ENCODE measurements around the gene ADARB2. TPM values are rescaled to one million over a fixed set of nuclear protein-coding genes. Genes with fewer than 3 reads are reported as not detected.

Gene ADARB2
- total and polyA plus RNA-seq, 7 donors = 0.05 to 0.39 (median 0.15) TPM; not detected in 2

GRCh38 chr10:1552881-1553670, 184.2 kb downstream of the ADARB2 start:
- Histone ChIP-seq H3K4me1 (no peaks in the 10 kb centered on the region), H3K27ac (no peak overlapping the region), H3K4me3 (no peak overlapping the region), H3K27me3 (ENCODE audit: insufficient read depth in 3 of 3, low read length in 2 of 3) (peaks cover 0 to 3% (median 0%) of the 10 kb centered on the region in 3 donors), H3K9me3 (no peaks in the 10 kb centered on the region), H3K36me3 (ENCODE audit: insufficient read depth in 1 of 2, low read depth in 1 of 2) (no peaks in the 10 kb centered on the region)
- TF ChIP-seq CTCF (IDR thresholded peaks at IDR 0.05) = no peak
- DNase-seq (no peak), ATAC-seq (no peak)
- WGBS, 3 donors = 42 to 53% (median 46%) methylated on average over 30 of the region's 30 CpGs
- intact Hi-C loops (cut with DNase I) = no loop called here

- no peak for TF ChIP-seq CTCF (IDR thresholded peaks at IDR 0.05)
- intact Hi-C loops (cut with DNase I) = no loop called here
- 25 to 39% (median 25%) methylated on average over 9 of the region's 9 CpGs for WGBS, 3 donors
- peaks cover 0 to 3% (median 0%) of the 10 kb centered on the region in 3 donors for H3K27me3 ChIP-seq (ENCODE audit: insufficient read depth in 3 of 3, low read length in 2 of 3)
- no peaks in the 10 kb centered on the region for H3K36me3 ChIP-seq (ENCODE audit: insufficient read depth in 1 of 2, low read depth in 1 of 2)
- no peak overlapping the region for H3K4me3 ChIP-seq
- H3K27ac ChIP-seq = no peak overlapping the region
- DNase-seq (no peak), ATAC-seq (no peak)
- no peaks in the 10 kb centered on the region for H3K4me1 ChIP-seq
- no peaks in the 10 kb centered on the region for H3K9me3 ChIP-seq
These were observed 184.9 kb downstream of the ADARB2 start for GRCh38 chr10:1552406-1552805.

- DNase-seq = no peak
- peaks cover 0 to 3% (median 0%) of the 10 kb centered on the region in 3 donors for H3K27me3 ChIP-seq (ENCODE audit: insufficient read depth in 3 of 3, low read length in 2 of 3)
- no peaks in the 10 kb centered on the region for H3K36me3 ChIP-seq (ENCODE audit: insufficient read depth in 1 of 2, low read depth in 1 of 2)
- TF ChIP-seq CTCF (IDR thresholded peaks at IDR 0.05) = no peak
- H3K27ac ChIP-seq = no peak overlapping the region
- ATAC-seq = no peak
- no peak overlapping the region for H3K4me3 ChIP-seq
- H3K9me3 ChIP-seq = no peaks in the 10 kb centered on the region
- 53 to 64% (median 54%) methylated on average over 18 of the region's 18 CpGs for WGBS, 3 donors
- intact Hi-C loops (cut with DNase I) = no loop called here
- H3K4me1 ChIP-seq = no peaks in the 10 kb centered on the region
These were observed 185.5 kb downstream of the ADARB2 start for GRCh38 chr10:1551636-1552338.

GRCh38 chr10:1550616-1551015, 186.7 kb downstream of the ADARB2 start:
- Histone ChIP-seq H3K4me1 (no peaks in the 10 kb centered on the region), H3K4me3 (no peak overlapping the region), H3K36me3 (ENCODE audit: insufficient read depth in 1 of 2, low read depth in 1 of 2) (no peaks in the 10 kb centered on the region), H3K27me3 (ENCODE audit: insufficient read depth in 3 of 3, low read length in 2 of 3) (peaks cover 0 to 3% (median under 1%) of the 10 kb centered on the region in 3 donors), H3K9me3 (no peaks in the 10 kb centered on the region), H3K27ac (no peak overlapping the region)
- DNase-seq (no peak), ATAC-seq (no peak)
- TF ChIP-seq CTCF (IDR thresholded peaks at IDR 0.05) = no peak
- 79 to 80% (median 79%) methylated on average over 15 of the region's 15 CpGs for WGBS, 3 donors
- intact Hi-C loops (cut with DNase I) = no loop called here
